ENCODE data around the gene TYRP1. TPM values are rescaled to one million over a fixed set of nuclear protein-coding genes. Genes with fewer than 3 reads are reported as not detected.

Gene TYRP1
- polyA plus RNA-seq, 1 of the 3 experiments (the other 2 are of a cell fraction): not detected

DNA sequence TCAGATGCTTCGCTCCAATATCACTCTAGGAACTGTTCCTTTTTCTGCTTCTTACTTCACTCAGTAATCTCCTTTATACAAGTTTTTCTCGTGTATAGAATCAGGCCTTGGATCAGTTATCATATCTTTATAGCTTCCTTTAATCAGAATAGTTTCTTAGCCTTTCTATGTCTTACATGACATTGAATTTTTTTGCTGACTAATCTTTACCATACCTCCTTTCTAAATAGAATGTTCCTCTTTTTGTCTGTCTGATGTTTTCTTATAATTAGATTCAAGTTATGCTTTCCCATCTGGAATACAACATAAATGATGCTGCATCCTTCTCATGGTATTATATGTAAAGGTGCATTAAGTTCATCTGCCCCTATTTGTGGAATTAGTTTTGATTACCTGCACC, 40.2 kb upstream of the TYRP1 start:
- no peaks in the 10 kb centered on the region for H4K20me1 ChIP-seq (ENCODE audit: insufficient read depth)
- no peaks in the 10 kb centered on the region for H3K9me2 ChIP-seq
- no peaks in the 10 kb centered on the region for H3K9me3 ChIP-seq
- ChIA-PET CTCF (no interaction called here), POLR2A (no interaction called here)
- H3K36me3 ChIP-seq (replicated peaks in 1 of 2; ENCODE audit: control insufficient read depth in 1 of 2, insufficient read depth in 2 of 2, low read length in 1 of 2): no peaks in the 10 kb centered on the region
- no peaks in the 10 kb centered on the region for H3K79me2 ChIP-seq (ENCODE audit: insufficient read depth)
- no peaks in the 10 kb centered on the region for H3K27me3 ChIP-seq (ENCODE audit: insufficient read depth)
- H3K4me3 ChIP-seq (ENCODE audit: low read depth in 2 of 2, low read length in 1 of 2): no peak overlapping the region
- TF ChIP-seq EP300 (IDR thresholded peaks at IDR 0.05; ENCODE audit: borderline replicate concordance in 1 of 2, low read depth in 1 of 2, low read length in 1 of 2) (no peak), FOXJ3 (CRISPR knock-in tag; IDR thresholded peaks at IDR 0.05) (no peak), FOXM1 (IDR thresholded peaks at IDR 0.05; ENCODE audit: low read depth) (no peak), YY1 (IDR thresholded peaks at IDR 0.05; ENCODE audit: low read depth) (no peak)
- TF ChIP-seq, protein P1, sequence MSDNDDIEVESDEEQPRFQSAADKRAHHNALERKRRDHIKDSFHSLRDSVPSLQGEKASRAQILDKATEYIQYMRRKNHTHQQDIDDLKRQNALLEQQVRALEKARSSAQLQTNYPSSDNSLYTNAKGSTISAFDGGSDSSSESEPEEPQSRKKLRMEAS (IDR thresholded peaks at IDR 0.05; ENCODE audit: low read depth): no peak
- TF ChIP-seq, protein P2, sequence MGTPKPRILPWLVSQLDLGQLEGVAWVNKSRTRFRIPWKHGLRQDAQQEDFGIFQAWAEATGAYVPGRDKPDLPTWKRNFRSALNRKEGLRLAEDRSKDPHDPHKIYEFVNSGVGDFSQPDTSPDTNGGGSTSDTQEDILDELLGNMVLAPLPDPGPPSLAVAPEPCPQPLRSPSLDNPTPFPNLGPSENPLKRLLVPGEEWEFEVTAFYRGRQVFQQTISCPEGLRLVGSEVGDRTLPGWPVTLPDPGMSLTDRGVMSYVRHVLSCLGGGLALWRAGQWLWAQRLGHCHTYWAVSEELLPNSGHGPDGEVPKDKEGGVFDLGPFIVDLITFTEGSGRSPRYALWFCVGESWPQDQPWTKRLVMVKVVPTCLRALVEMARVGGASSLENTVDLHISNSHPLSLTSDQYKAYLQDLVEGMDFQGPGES (IDR thresholded peaks at IDR 0.05; ENCODE audit: low read depth, low read length): no peak
- DNase-seq: no peak
- no peak overlapping the region for H3K27ac ChIP-seq (ENCODE audit: low read depth in 2 of 2, low read length in 1 of 2)
- no peaks in the 10 kb centered on the region for H3F3A ChIP-seq (replicated peaks; ENCODE audit: insufficient read depth)
- WGBS (ENCODE audit: low lambda C conversion rate): 18% methylated on average over 2 of the region's 2 CpGs
- H3K4me2 ChIP-seq: no peak overlapping the region
- no peak overlapping the region for H3K9ac ChIP-seq
- peaks cover 4 to 7% of the 10 kb centered on the region in 2 experiments; a peak in 2 of 4 replicates for H3K4me1 ChIP-seq (ENCODE audit: control insufficient read depth in 1 of 2, insufficient read depth in 2 of 2, low read depth in 1 of 2, low read length in 1 of 2)
- H2AFZ ChIP-seq (ENCODE audit: low read depth): no peak overlapping the region

DNA sequence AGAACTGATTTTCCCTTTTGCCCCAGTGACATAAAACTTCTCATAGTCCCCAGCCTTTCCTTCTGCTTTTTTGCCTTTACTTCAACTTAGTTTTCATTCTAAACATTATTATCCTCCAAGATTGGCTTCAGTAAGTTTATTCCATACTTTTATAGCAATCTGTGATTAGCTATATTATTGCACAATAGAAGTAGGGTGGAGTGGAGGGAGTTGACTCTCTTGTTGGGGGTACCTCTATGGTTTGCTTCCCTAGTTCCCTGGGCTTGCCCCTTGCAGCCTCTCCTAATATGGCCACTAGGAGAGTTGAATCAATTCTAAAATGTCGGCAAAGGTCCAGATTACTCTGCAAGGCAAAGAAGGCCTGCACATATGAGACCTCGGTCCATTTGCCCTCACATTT, 36.4 kb upstream of the TYRP1 start:
- Histone ChIP-seq H3K4me3 (ENCODE audit: low read depth in 2 of 2, low read length in 1 of 2) (no peak overlapping the region), H3K4me2 (no peak overlapping the region), H2AFZ (ENCODE audit: low read depth) (no peak overlapping the region), H3F3A (replicated peaks; ENCODE audit: insufficient read depth) (no peaks in the 10 kb centered on the region), H3K4me1 (ENCODE audit: control insufficient read depth in 1 of 2, insufficient read depth in 2 of 2, low read depth in 1 of 2, low read length in 1 of 2) (peaks cover 0 to 7% of the 10 kb centered on the region in 2 experiments; a peak in 1 of 4 replicates), H3K27me3 (ENCODE audit: insufficient read depth) (no peaks in the 10 kb centered on the region), H3K79me2 (ENCODE audit: insufficient read depth) (no peaks in the 10 kb centered on the region), H3K9ac (no peak overlapping the region), H3K27ac (ENCODE audit: low read depth in 2 of 2, low read length in 1 of 2) (no peak overlapping the region), H3K9me2 (no peaks in the 10 kb centered on the region), H4K20me1 (ENCODE audit: insufficient read depth) (no peaks in the 10 kb centered on the region), H3K36me3 (replicated peaks in 1 of 2; ENCODE audit: control insufficient read depth in 1 of 2, insufficient read depth in 2 of 2, low read length in 1 of 2) (no peaks in the 10 kb centered on the region), H3K9me3 (no peaks in the 10 kb centered on the region)
- ChIA-PET POLR2A (no interaction called here), CTCF (no interaction called here)
- 34% methylated on average over 2 of the region's 2 CpGs for WGBS (ENCODE audit: low lambda C conversion rate)
- DNase-seq: no peak
- TF ChIP-seq FOXM1 (IDR thresholded peaks at IDR 0.05; ENCODE audit: low read depth) (no peak), YY1 (IDR thresholded peaks at IDR 0.05; ENCODE audit: low read depth) (no peak), TCF12 (IDR thresholded peaks at IDR 0.05) (no peak), JUND (IDR thresholded peaks at IDR 0.05) (no peak), NFIC (IDR thresholded peaks at IDR 0.05; ENCODE audit: borderline replicate concordance) (no peak), POLR2AphosphoS5 (IDR thresholded peaks at IDR 0.05; ENCODE audit: low read depth, low read length) (no peak), EZH2phosphoT487 (IDR thresholded peaks at IDR 0.05; ENCODE audit: borderline replicate concordance, low read depth) (no peak), MEF2A (IDR thresholded peaks at IDR 0.05; ENCODE audit: borderline replicate concordance, low read depth) (no peak), RAD21 (IDR thresholded peaks at IDR 0.05; ENCODE audit: low read length) (no peak)
- TF ChIP-seq, protein P1 (IDR thresholded peaks at IDR 0.05; ENCODE audit: low read depth): no peak
- TF ChIP-seq, protein P3, sequence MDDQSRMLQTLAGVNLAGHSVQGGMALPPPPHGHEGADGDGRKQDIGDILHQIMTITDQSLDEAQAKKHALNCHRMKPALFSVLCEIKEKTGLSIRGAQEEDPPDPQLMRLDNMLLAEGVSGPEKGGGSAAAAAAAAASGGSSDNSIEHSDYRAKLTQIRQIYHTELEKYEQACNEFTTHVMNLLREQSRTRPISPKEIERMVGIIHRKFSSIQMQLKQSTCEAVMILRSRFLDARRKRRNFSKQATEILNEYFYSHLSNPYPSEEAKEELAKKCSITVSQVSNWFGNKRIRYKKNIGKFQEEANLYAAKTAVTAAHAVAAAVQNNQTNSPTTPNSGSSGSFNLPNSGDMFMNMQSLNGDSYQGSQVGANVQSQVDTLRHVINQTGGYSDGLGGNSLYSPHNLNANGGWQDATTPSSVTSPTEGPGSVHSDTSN (IDR thresholded peaks at IDR 0.05): no peak
